Neural cell (in vitro differentiated cells): ENCODE measurements around the gene KRT39. TPM values are rescaled to one million over a fixed set of nuclear protein-coding genes. Genes with fewer than 3 reads are reported as not detected.
"Not testable (repeated sequence)": the region's sequence is repeated elsewhere in the genome, so short reads cannot be mapped to it uniquely, and the experiment has no call there.

Experiments used
- H2AFZ ChIP-seq: fragments of 200-600, 300-800 bp; sonication (generic), shearing (Covaris generic); 2 replicates; pipeline ENCODE4 v1.6.0; 2014; ENCODE audit warnings: low read depth, mild to moderate bottlenecking, antibody characterized with exemption, low read length, moderate library complexity
- H3F3A ChIP-seq: fragments of 200-600 bp; shearing (Covaris generic); 2 replicates; pipeline ENCODE4 v1.6.1; 2016; ENCODE audit warnings: mild to moderate bottlenecking, moderate library complexity, mixed read lengths, antibody characterized with exemption, low read length; ENCODE audit not compliant: insufficient read depth, poor library complexity, severe bottlenecking
- H3K27ac ChIP-seq: fragments of 200-600, 300-800 bp; sonication (generic), shearing (Covaris generic); 2 replicates; pipeline ENCODE4 v1.5.1; 2014; ENCODE audit warnings: mild to moderate bottlenecking, low read length, moderate library complexity
- H3K27me3 ChIP-seq: fragments of 300-800, 200-600 bp; sonication (generic), shearing (Covaris generic); 2 replicates; pipeline ENCODE4 v1.6.0; 2014; ENCODE audit warnings: mild to moderate bottlenecking, low read depth, low read length, moderate library complexity; ENCODE audit not compliant: insufficient read depth
- H3K36me3 ChIP-seq: fragments of 300-800, 200-600 bp; sonication (generic), shearing (Covaris generic); 2 replicates; pipeline ENCODE4 v1.5.1; 2014; ENCODE audit warnings: mild to moderate bottlenecking, antibody characterized with exemption, low read length, moderate library complexity; ENCODE audit not compliant: insufficient read depth
- H3K4me2 ChIP-seq: fragments of 300-800, 200-600 bp; sonication (generic), shearing (Covaris generic); 2 replicates; pipeline ENCODE4 v1.6.0; 2014; ENCODE audit warnings: mild to moderate bottlenecking, low read length
- H3K4me3 ChIP-seq: fragments of 300-800, 200-600 bp; sonication (generic), shearing (Covaris generic); 2 replicates; pipeline ENCODE4 v1.5.1; 2014; ENCODE audit warnings: mild to moderate bottlenecking, low read length, moderate library complexity
- H3K79me2 ChIP-seq: fragments of 200-600 bp; shearing (Covaris generic); replicated peaks from 2 replicates; pipeline ENCODE4 v1.6.0; 2014; ENCODE audit warnings: mild to moderate bottlenecking, low read length, moderate library complexity; ENCODE audit not compliant: insufficient read depth
- H3K9ac ChIP-seq: fragments of 300-800, 200-600 bp; sonication (generic), shearing (Covaris generic); 2 replicates; pipeline ENCODE4 v1.6.1; 2016; ENCODE audit warnings: mild to moderate bottlenecking, low read length, mixed read lengths
- H3K9me2 ChIP-seq: fragments of 200-600 bp; shearing (Covaris generic); 2 replicates; pipeline ENCODE4 v1.6.1; 2016; ENCODE audit warnings: mild to moderate bottlenecking, low read length, mixed read lengths; ENCODE audit not compliant: insufficient read depth
- H3K9me3 ChIP-seq: fragments of 200-600, 300-800 bp; sonication (generic), shearing (Covaris generic); 2 replicates; pipeline ENCODE4 v1.6.1; 2016; ENCODE audit warnings: mild to moderate bottlenecking, mixed run types, low read length, moderate library complexity, mixed read lengths
- H4K20me1 ChIP-seq: fragments of 200-600 bp; shearing (Covaris generic); 2 replicates; pipeline ENCODE4 v1.6.1; 2016; ENCODE audit warnings: mild to moderate bottlenecking, mixed run types; ENCODE audit not compliant: insufficient read depth
- CTCF ChIP-seq: fragments of 450-650 bp; IDR thresholded peaks from 2 replicates; pipeline ENCODE4 v1.5.1; 2014; ENCODE audit warnings: antibody characterized with exemption, mild to moderate bottlenecking, moderate library complexity; ENCODE audit not compliant: poor library complexity, severe bottlenecking
- EP300 ChIP-seq: fragments of 450-650 bp; conservative IDR thresholded peaks from 2 replicates; pipeline ENCODE4 v1.6.1; 2014; ENCODE audit warnings: antibody characterized with exemption, mild to moderate bottlenecking, moderate library complexity; ENCODE audit not compliant: poor library complexity, severe bottlenecking
- EZH2 ChIP-seq: fragments of 200-600, 300-800 bp; shearing (Covaris generic), sonication (generic); IDR thresholded peaks from 2 replicates; pipeline ENCODE4 v1.6.1; 2014; ENCODE audit warnings: antibody characterized with exemption, low read length, borderline replicate concordance, mild to moderate bottlenecking; ENCODE audit not compliant: insufficient read depth, poor library complexity, severe bottlenecking
- MXI1 ChIP-seq: fragments of 450-650 bp; conservative IDR thresholded peaks from 2 replicates; pipeline ENCODE4 v1.6.1; 2014; ENCODE audit warnings: antibody characterized with exemption, mild to moderate bottlenecking; ENCODE audit not compliant: poor library complexity, severe bottlenecking
- POLR2AphosphoS5 ChIP-seq: IDR thresholded peaks from 2 replicates; pipeline ENCODE4 v1.6.1; 2012
- RAD21 ChIP-seq: fragments of 450-650 bp; conservative IDR thresholded peaks from 2 replicates; pipeline ENCODE4 v1.6.1; 2014; ENCODE audit warnings: antibody characterized with exemption, mild to moderate bottlenecking, moderate library complexity
- REST ChIP-seq: IDR thresholded peaks from 2 replicates; pipeline ENCODE4 v1.6.1; 2012; ENCODE audit warnings: borderline replicate concordance
- SMC3 ChIP-seq: fragments of 450-650 bp; conservative IDR thresholded peaks from 2 replicates; pipeline ENCODE4 v1.6.1; 2014; ENCODE audit warnings: antibody characterized with exemption, mild to moderate bottlenecking, moderate library complexity; ENCODE audit not compliant: poor library complexity
- TAF1 ChIP-seq: IDR thresholded peaks from 2 replicates; pipeline ENCODE4 v1.6.1; 2012; ENCODE audit warnings: low read depth
- polyA plus RNA-seq: library from polyadenylated mRNA; depleted of rRNA; stranded (reverse); fragments of >200 nt; gene quantifications from 2 replicates; pipeline ENCODE4 v1.2.3, GENCODE V29; 2014

Gene KRT39
- polyA plus RNA-seq, 1 donor from 2014 or later, result not detected

- Histone ChIP-seq H3K36me3 (no peaks in the 10 kb centered on the region), H3K4me2 (no peak overlapping the region), H3K9me3 (no peaks in the 10 kb centered on the region), H2AFZ (no peak overlapping the region), H3K27ac (no peak overlapping the region), H3K9me2 (no peaks in the 10 kb centered on the region), H3K27me3 (no peaks in the 10 kb centered on the region), H3K4me3 (no peak overlapping the region), H3K79me2 (no peaks in the 10 kb centered on the region), H3K9ac (no peak overlapping the region), H4K20me1 (no peaks in the 10 kb centered on the region), H3F3A (no peaks in the 10 kb centered on the region)
- TF ChIP-seq RAD21 (no peak), TAF1 (no peak), CTCF (no peak), MXI1 (no peak), SMC3 (no peak), POLR2AphosphoS5 (no peak), REST (no peak), EP300 (no peak), EZH2 (no peak)
Observed at GRCh38 chr17:41002814-41003213, 36.1 kb upstream of the KRT39 start.

GRCh38 chr17:41001795-41002194 is 35.0 kb upstream of the KRT39 start:
- Histone ChIP-seq H3K27me3 (no peaks in the 10 kb centered on the region), H2AFZ (no peak overlapping the region), H3K9me2 (no peaks in the 10 kb centered on the region), H3K4me2 (no peak overlapping the region), H3K27ac (no peak overlapping the region), H3K36me3 (no peaks in the 10 kb centered on the region), H3K79me2 (no peaks in the 10 kb centered on the region), H3K9me3 (no peaks in the 10 kb centered on the region), H3K9ac (no peak overlapping the region), H3K4me3 (no peak overlapping the region), H4K20me1 (no peaks in the 10 kb centered on the region), H3F3A (no peaks in the 10 kb centered on the region)
- TF ChIP-seq EP300 (no peak), CTCF (no peak)

- H3K27ac ChIP-seq, H3K4me3 ChIP-seq, H3K27me3 ChIP-seq, H3K36me3 ChIP-seq, H3K79me2 ChIP-seq, H3K4me2 ChIP-seq, H3F3A ChIP-seq, H3K9me2 ChIP-seq, H2AFZ ChIP-seq, H4K20me1 ChIP-seq, H3K9ac ChIP-seq, H3K9me3 ChIP-seq: not testable (repeated sequence)
Observed at GRCh38 chr17:40999563-40999962, 32.8 kb upstream of the KRT39 start, which contains the start of gene KRTAP3-2. KRTAP3-2 (minus strand) TSS chr17:40999906; CDS start chr17:40999853, 53 bp downstream.
